Spleen (tissue), 11 donors: ENCODE results near the gene H2BW2. TPM values are rescaled to one million over a fixed set of nuclear protein-coding genes. Genes with fewer than 3 reads are reported as not detected.
"Not testable (repeated sequence)": the region's sequence is repeated elsewhere in the genome, so short reads cannot be mapped to it uniquely, and the experiment has no call there.

ENCODE experiments used
- DNase-seq: peaks from one replicate; pipeline ENCODE4 v3.0.0-alpha.2; 2020
- H3K27ac ChIP-seq, 8 donors: fragments of 200-600 bp; sonication (generic) in 7 of 8; 1 replicate in 4 of 8; 2 replicates in 4 of 8; pipeline versions ENCODE4 v1.5.0 to v1.8.0; 2016 to 2021; ENCODE audit warnings: inconsistent platforms in 4 of 8, mild to moderate bottlenecking in 4 of 8, moderate library complexity in 1 of 8
- H3K27me3 ChIP-seq, 7 donors: fragments of 200-600 bp; sonication (generic) in 6 of 7; replicated peaks in 1 of 7; 1 replicate in 4 of 7; 2 replicates in 3 of 7; pipeline versions ENCODE4 v1.5.0 to v1.8.0; 2016 to 2021; ENCODE audit warnings: inconsistent platforms in 3 of 7, mild to moderate bottlenecking in 1 of 7
- H3K36me3 ChIP-seq, 6 donors: fragments of 200-600 bp; sonication (generic) in 5 of 6; 1 replicate in 4 of 6; 2 replicates in 2 of 6; pipeline versions ENCODE4 v1.5.0 to v1.8.0; 2016 to 2021; ENCODE audit warnings: inconsistent platforms in 2 of 6
- H3K4me1 ChIP-seq, 6 donors: fragments of 200-600 bp; sonication (generic) in 5 of 6; 1 replicate in 3 of 6; 2 replicates in 3 of 6; pipeline versions ENCODE4 v1.5.0 to v1.8.0; 2016 to 2021; ENCODE audit warnings: inconsistent platforms in 3 of 6
- H3K4me3 ChIP-seq, 8 donors: fragments of 200-600 bp; sonication (generic) in 7 of 8; 1 replicate in 4 of 8; 2 replicates in 4 of 8; pipeline versions ENCODE4 v1.5.0 to v1.8.0; 2016 to 2021; ENCODE audit warnings: inconsistent platforms in 4 of 8, mild to moderate bottlenecking in 4 of 8, moderate library complexity in 2 of 8
- H3K9me3 ChIP-seq, 8 donors: fragments of 200-600 bp; sonication (generic) in 7 of 8; 1 replicate in 4 of 8; 2 replicates in 4 of 8; pipeline versions ENCODE4 v1.5.0 to v1.8.0; 2016 to 2021; ENCODE audit warnings: inconsistent platforms in 4 of 8
- POLR2A ChIP-seq, 3 donors: fragments of 450-650 bp; IDR thresholded peaks; one replicate each; pipeline ENCODE4 v1.5.1; 2017; ENCODE audit warnings: antibody characterized with exemption in 3 of 3, mild to moderate bottlenecking in 1 of 3
- POLR2AphosphoS5 ChIP-seq, 3 donors: sonication (generic); formaldehyde crosslinking; IDR thresholded peaks; one replicate each; pipeline ENCODE4 v1.5.1; 2017; ENCODE audit warnings: antibody characterized with exemption in 3 of 3
- WGBS, 5 donors: extraction: QIAGEN DNeasy Blood & Tissue Kit in 3 of 5; methylation state at CpG; one replicate each; pipeline versions ENCODE4 v1.1.5 to v1.1.7; 2013 to 2018; 5-methylcytosine and 5-hydroxymethylcytosine counted together
- intact Hi-C: fragments of 100-400 bp; cut with DNase I; formaldehyde crosslinking; loops from one replicate; pipeline ENCODE4 v1.15.0; 2023; ENCODE audit warnings: low total_unique reads
- polyA plus RNA-seq, 3 donors: library from polyadenylated mRNA; stranded (reverse); fragments of 200-250 nt; gene quantifications; one replicate each; pipeline ENCODE4 v1.2.1, GENCODE V29; 2013
- total RNA-seq, 7 donors: library from RNA; depleted of rRNA in 3 of 7; stranded (reverse); fragments of >200 nt in 3 of 7; fragmentation: NEBNext Ultra II Directional in 4 of 7; extraction: Animal tissue kit (Norgen Biotek cat#: 25700) in 4 of 7; gene quantifications; one replicate each; pipeline versions ENCODE4 v1.1.0 to v1.2.1, GENCODE V29; 2016 to 2021
- TF ChIP-seq, protein P1 (sequence below), 11 experiments: fragments of 200-600 bp in 7 of 11; fragments of 450-650 bp in 4 of 11; sonication (generic) in 4 of 11; IDR thresholded peaks in 8 of 11; conservative IDR thresholded peaks in 3 of 11; 1 replicate in 7 of 11; 2 replicates in 4 of 11; pipeline versions ENCODE4 v1.4.0 to v1.8.0; 2016 to 2021; ENCODE audit warnings: antibody characterized with exemption in 11 of 11, inconsistent platforms in 4 of 11, mild to moderate bottlenecking in 1 of 11
- donor health status: healthy with polysubstance abuse.
- donor health status: DM: no; HTN: no; CAD: no; lungs with moderate emphysema.
- donor health status: DM: no; HTN: no; CAD: no.
- donor health status: Bipolar disorder and iron deficiency.
- donor health status: healthy.
- donor health status: DM: no; HTN: no; CAD: no.
- donor health status: DM: yes; HTN: yes; CAD: no.

H2BW2 gene
- total and polyA plus RNA-seq, 10 donors = not detected

GRCh38 chrX:104047171-104047570, 7.4 kb downstream of the H2BW2 start:
- Histone ChIP-seq H3K9me3 (no peaks in the 10 kb centered on the region), H3K4me1 (no peaks in the 10 kb centered on the region), H3K36me3 (no peaks in the 10 kb centered on the region), H3K27me3 (peaks cover 0 to 28% (median 0%) of the 10 kb centered on the region in 7 donors), H3K27ac (no peak overlapping the region), H3K4me3 (no peak overlapping the region)
- DNase-seq = no peak
- 76 to 94% (median 89%) methylated on average over 13 of the region's 13 CpGs for WGBS, 5 donors
- no peak for TF ChIP-seq POLR2A (IDR thresholded peaks at IDR 0.05)
- TF ChIP-seq, protein P1, sequence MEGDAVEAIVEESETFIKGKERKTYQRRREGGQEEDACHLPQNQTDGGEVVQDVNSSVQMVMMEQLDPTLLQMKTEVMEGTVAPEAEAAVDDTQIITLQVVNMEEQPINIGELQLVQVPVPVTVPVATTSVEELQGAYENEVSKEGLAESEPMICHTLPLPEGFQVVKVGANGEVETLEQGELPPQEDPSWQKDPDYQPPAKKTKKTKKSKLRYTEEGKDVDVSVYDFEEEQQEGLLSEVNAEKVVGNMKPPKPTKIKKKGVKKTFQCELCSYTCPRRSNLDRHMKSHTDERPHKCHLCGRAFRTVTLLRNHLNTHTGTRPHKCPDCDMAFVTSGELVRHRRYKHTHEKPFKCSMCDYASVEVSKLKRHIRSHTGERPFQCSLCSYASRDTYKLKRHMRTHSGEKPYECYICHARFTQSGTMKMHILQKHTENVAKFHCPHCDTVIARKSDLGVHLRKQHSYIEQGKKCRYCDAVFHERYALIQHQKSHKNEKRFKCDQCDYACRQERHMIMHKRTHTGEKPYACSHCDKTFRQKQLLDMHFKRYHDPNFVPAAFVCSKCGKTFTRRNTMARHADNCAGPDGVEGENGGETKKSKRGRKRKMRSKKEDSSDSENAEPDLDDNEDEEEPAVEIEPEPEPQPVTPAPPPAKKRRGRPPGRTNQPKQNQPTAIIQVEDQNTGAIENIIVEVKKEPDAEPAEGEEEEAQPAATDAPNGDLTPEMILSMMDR (IDR thresholded peaks at IDR 0.05 in 8 of 11, conservative IDR thresholded peaks at IDR 0.05 in 3 of 11) = no peak
- no peak for TF ChIP-seq POLR2AphosphoS5 (IDR thresholded peaks at IDR 0.05)
- intact Hi-C loops = no loop called here

GRCh38 chrX:104054956-104055355, 15.2 kb downstream of the H2BW2 start:
- H3K4me3 ChIP-seq, H3K27ac ChIP-seq, H3K27me3 ChIP-seq, intact Hi-C loops, H3K9me3 ChIP-seq, H3K4me1 ChIP-seq, H3K36me3 ChIP-seq, DNase-seq: not testable (repeated sequence)
- WGBS, 5 donors = no CpG with 5 or more reads among the region's 13 CpGs

- 89 to 92% methylated on average over 8 to 9 of the region's 18 CpGs; no CpG with 5 or more reads in 3 of the 5 donors for WGBS, 5 donors
Measured at GRCh38 chrX:104062636-104063035, 22.9 kb downstream of the H2BW2 start.

GRCh38 chrX:104075778-104076445, 36.2 kb downstream of the H2BW2 start, which contains the start of gene TMSB15C:
TMSB15C (minus strand) TSS chrX:104076236.
- H3K4me3 ChIP-seq, H3K27me3 ChIP-seq, H3K4me1 ChIP-seq, DNase-seq, intact Hi-C loops, H3K27ac ChIP-seq, H3K36me3 ChIP-seq, H3K9me3 ChIP-seq: not testable (repeated sequence)
- no CpG with 5 or more reads among the region's 46 CpGs for WGBS, 5 donors

More at GRCh38 chrX:104062636-104063035, 22.9 kb downstream of the H2BW2 start:
- H3K36me3 ChIP-seq, H3K4me1 ChIP-seq, H3K4me3 ChIP-seq, intact Hi-C loops, H3K27ac ChIP-seq, H3K9me3 ChIP-seq, H3K27me3 ChIP-seq, DNase-seq: not testable (repeated sequence)

- H3K4me3 ChIP-seq, H3K36me3 ChIP-seq, H3K4me1 ChIP-seq, H3K27me3 ChIP-seq, H3K27ac ChIP-seq, H3K9me3 ChIP-seq, intact Hi-C loops, DNase-seq: not testable (repeated sequence)
- WGBS, 5 donors = no CpG with 5 or more reads among the region's 6 CpGs
Measured at GRCh38 chrX:104077854-104078253, 38.1 kb downstream of the H2BW2 start.

- H3K27me3 ChIP-seq = peaks cover 0 to 18% (median 0%) of the 10 kb centered on the region in 7 donors
- peak; percentile 41 for DNase-seq
- intact Hi-C loops = no loop called here
- TF ChIP-seq, protein P1 (IDR thresholded peaks at IDR 0.05 in 8 of 11, conservative IDR thresholded peaks at IDR 0.05 in 3 of 11) = no peak
- no peak for TF ChIP-seq POLR2A (IDR thresholded peaks at IDR 0.05)
- no peak for TF ChIP-seq POLR2AphosphoS5 (IDR thresholded peaks at IDR 0.05)
- H3K4me1 ChIP-seq = no peaks in the 10 kb centered on the region
- H3K27ac ChIP-seq = no peak overlapping the region
- H3K4me3 ChIP-seq = no peak overlapping the region
- H3K36me3 ChIP-seq = no peaks in the 10 kb centered on the region
- 60 to 100% (median 68%) methylated on average over 1 to 4 of the region's 4 CpGs for WGBS, 5 donors
- H3K9me3 ChIP-seq = no peaks in the 10 kb centered on the region
Measured at GRCh38 chrX:104084063-104084462, 44.3 kb downstream of the H2BW2 start.
